Measurements from ENCODE around the gene NFS1.

NFS1 gene

DNA sequence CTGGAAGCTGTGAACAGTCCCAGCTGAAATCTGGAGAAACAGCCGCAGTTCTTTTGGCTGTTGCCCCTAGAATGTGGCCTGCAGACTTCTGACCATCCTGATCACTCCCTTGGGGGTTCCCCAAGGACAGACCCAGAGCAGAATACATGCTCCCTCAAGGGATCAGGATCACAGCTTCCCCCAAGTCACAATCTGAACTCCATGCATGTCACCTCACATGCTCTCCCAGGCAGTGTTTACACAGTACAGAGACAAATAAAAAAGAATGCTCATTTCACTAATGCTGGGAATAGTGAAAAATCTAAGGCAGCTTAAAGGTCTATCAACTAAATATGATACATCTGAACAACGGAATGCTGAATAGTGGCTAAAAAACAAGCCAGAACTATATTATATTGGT, 63.1 kb downstream of the NFS1 start:
- no peak for DNase-seq

DNA sequence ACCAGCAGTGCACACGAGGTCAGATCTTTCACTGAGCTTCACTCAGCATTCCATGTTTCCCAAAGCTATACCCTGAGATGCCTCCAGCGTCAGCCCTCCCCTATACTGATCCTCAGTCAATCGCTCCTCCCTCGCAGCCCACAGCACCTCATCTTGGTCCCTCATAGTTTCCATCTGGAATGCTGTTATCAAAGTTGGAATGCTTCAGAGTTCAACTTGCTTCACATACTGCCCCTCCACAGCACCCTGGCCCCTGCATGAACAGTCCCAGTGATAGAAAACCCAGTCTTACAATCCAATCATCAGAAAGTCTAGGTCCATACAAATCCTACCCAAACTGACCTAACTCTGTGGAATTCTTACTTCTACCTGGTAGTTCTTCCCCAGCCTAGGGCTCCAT, 63.5 kb downstream of the NFS1 start:
- DNase-seq: no peak

DNA sequence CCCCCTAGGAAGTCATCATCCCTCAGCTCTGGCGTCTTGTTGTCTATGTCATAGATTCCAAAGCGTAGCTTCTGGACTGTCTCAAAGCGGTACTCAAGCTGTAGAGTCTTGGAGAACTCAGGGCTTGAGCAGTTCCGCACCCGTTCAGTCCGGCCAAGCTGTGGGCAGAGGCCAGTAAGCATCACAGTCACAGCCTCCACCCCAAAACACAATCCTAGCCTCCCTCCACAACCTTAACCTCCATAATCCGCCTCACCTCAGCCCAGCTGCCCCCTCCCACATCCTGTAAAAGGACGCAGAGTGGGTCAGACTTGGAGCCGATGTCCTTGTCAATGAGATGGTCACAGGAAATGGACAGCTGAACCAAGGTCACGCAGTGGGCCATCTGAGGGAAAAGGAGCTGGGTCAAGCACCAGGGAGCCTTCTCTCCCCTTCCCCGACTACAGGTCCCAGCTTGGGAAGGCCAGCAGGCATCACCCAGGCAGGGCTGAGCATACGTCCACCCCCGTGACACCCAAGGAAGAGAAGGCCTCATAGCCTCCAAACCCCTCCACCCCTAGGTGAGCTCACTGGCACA, 66.5 kb downstream of the NFS1 start:
- no peak for DNase-seq

DNA sequence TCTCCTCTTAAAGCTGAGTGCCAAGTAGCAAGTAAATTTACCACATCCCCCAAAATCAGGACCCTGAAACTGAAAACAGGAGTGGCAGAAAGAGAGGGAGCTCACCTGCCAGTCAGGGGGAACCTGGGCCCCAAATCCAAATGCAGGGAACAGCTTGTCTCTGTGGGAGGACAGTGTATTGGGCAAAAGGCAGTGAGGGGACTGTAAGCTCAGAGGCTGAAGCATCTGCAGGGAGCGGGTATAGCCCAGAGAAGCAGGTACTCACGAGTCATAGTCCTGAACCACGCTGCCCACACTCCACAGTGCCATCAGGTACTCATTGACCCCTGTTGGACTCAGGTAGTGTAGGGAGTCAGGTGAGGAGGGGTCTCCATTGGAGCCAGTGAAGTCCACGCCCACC, 68.5 kb downstream of the NFS1 start:
- no peak for DNase-seq

DNA sequence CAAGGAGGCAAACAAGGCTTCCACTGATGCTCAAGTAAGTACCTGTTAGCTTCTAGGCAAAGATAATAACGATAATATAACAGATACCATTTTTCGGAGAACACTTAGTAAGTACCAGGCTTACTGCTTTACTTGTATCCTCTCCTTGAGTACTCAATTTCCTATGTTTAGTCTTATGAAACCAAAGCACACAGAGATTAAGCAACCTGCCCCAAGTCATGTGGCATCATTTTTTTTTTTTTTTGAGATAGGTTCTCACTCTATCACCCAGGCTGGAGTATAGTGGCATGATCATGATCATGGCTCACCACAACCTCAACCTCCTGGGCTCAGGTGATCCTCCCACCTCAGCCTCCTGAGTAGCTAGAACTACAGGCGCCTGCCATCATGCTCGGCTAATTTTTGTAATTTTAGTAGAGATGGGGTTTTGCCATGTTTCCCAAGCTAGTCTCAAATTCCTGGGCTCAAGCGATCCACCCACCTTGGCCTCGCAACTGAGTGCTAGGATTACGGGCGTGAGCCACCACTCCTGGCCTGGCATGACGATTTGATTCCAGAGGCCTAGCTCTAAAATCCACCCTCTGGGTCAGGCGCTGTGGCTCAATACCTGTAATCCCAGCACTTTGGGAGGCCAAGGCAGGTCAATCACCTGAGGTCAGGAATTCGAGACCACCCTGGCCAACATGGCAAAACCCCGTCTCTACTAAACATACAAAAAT, 69.6 kb downstream of the NFS1 start:
- DNase-seq: peak; percentile 60

DNA sequence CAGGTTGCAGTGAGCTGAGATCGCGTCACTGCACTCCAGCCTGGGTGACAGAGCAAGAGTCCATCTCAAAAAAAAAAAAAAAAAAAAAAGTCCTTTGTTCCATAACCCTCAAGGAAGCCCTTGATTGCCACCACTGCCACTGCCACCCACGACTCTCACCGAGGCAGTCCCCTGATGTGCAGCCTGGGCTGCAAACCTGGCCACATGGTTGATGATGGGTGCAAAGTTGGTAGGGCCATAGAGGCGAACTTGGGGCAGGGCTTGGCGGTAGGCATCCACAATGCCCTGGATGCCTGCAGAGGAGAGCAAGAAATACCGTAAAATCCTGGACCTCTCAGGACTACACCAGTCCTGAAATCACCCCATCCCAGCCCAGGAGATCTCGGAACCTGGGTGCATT, 72.0 kb downstream of the NFS1 start:
- DNase-seq: no peak

DNA sequence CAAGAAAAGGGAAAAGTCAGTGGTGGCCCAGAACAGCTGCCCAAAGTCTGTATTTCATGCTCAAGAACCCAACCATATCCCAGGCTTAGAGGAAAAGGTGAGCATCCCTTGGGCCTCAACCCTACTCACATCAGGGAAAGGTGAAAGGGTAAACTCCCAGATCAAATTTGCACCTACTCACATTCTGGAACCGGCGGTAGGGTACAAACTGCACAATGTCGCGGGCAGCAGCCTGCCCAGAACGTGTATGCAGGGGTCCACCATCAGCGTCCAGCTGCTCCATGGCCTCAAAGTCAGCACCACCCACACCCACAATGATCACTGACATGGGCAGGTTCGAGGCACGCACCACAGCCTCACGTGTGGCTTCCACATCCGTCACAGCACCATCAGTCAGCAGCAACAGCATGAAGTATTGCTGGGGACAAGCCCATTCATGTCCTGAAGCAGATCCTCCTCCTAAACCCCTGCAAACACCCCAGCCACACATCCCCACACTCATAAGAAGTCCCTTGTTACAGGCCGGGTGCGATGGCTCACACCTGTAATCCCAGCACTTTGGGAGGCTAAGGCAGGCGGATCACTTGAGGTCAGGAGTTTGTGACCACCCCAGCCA, 72.7 kb downstream of the NFS1 start:
- no peak for DNase-seq

DNA sequence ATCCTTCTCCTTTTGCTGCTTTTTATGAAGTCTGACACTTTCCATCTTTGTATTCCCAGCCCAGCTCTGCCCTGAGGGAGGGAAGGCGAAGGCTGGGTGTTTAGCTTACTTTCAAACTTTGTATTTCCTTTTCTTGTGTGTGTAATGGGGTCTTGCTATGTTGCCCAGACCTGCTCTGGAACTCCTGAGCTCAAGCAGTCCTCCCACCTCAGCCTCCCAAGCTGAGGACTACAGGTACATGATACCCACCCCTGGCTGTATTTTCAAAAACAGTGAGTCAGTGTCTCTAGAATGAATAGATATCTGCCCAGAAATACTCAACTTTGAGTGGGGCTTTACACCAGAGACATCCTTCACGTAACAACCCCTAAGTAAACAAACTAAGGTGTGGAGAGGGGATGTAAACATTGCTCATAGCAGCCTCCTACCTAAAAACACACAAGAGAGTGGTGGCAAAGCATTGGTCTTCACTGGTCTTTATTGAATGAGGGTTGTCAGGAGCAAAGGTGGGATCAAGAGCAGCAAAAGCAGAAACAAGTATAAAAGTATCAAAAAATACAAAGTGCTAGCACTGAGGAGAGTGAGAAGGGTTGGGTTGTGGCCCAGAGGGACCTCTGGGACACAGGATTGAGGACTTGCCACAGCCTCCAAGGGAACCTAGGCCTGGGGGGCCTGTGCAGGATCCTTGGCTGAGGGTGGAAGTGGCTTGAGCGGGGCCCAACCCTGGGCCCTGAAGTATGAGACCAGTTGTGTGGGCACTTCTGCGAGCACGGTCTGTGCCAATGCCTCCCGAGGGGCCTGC, 73.4 kb downstream of the NFS1 start:
- DNase-seq: no peak

DNA sequence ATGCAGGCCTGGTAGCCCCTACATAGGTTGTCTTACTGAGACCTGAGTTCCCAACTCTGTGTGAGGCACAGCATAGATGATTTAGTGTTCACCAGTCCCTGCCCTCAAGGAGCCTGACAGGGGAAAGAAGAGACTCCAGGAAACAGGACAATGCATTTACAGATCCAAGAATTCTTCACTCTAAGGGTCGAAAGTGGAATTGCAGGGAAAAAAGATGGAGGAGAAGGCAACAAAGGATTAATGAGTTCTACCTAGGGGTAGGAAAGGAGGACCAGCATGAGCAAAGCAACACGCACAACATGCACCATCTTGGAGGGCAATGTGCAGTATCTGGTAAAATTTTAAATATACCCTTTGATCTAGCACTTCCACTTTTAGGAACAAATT, 77.6 kb downstream of the NFS1 start:
- DNase-seq: no peak

DNA sequence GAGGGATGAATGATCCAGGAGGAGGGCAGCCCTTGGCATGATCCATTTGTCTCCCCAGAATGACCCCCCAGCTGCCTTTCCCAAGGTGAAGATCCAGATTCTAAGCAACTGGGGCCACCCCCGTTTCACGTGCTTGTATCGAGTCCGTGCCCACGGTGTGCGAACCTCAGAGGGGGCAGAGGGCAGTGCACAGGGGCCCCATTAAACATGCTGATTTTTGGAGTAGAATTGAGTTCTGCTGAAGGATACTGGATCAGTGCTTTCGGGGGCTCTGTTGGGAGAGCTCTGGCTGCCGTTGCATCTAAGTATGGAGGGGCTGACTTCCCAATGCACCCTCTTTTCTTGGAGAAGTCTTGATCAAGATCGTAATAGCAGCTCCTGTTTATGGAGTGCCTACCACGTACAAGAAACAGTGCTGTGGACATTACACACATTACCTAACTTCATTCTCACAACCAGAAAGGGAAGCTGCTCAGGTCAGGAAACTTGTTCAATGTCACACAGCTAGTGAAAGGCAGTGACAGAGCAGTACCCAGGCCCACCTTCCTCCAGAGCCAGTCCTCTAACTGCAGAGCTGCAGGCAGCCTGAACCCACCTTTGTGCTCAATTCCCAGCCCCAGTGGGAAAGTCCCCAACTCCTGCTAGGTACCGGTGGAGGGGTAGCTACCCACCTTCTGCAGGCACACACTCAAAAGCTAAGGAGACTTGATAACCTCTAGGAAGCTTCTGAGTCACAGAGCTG, 78.2 kb downstream of the NFS1 start:
- no peak for DNase-seq

DNA sequence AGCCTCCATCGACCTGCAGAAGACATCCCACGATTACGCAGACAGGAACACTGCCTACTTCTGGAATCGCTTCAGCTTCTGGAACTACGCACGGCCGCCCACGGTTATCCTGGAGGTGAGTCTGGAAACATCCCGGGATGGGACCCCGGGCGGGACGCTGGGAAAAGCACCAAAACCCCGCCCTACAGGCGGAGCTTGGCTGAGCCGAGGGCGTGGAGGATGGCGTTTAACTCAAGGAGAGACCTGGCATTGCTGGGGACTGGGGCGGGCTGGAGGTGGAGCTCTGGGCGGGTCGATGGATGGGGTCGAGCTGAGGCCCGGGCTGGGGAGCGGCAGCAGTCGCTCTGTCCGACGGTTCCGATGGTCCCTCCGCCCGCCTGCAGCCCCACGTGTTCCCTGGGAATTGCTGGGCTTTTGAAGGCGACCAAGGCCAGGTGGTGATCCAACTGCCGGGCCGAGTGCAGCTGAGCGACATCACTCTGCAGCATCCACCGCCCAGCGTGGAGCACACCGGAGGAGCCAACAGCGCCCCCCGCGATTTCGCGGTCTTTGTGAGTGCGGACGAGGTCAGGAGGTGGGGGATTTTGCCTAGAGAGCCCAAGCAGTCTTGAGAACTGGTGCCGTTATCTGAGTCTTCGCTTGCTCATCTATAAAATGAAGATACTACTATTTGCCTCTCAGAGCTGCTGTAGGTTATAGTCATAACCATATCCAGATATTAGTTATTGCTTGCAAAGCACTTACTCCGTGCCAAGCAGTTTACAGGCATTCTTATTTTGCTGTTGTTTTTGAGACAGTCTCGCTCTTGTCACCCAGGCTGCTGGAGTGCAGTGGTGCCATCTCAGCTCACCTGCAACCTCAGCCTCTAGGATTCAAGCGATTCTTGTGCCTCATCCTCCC, 79.7 kb downstream of the NFS1 start:
- peak; percentile 90 for DNase-seq

DNA sequence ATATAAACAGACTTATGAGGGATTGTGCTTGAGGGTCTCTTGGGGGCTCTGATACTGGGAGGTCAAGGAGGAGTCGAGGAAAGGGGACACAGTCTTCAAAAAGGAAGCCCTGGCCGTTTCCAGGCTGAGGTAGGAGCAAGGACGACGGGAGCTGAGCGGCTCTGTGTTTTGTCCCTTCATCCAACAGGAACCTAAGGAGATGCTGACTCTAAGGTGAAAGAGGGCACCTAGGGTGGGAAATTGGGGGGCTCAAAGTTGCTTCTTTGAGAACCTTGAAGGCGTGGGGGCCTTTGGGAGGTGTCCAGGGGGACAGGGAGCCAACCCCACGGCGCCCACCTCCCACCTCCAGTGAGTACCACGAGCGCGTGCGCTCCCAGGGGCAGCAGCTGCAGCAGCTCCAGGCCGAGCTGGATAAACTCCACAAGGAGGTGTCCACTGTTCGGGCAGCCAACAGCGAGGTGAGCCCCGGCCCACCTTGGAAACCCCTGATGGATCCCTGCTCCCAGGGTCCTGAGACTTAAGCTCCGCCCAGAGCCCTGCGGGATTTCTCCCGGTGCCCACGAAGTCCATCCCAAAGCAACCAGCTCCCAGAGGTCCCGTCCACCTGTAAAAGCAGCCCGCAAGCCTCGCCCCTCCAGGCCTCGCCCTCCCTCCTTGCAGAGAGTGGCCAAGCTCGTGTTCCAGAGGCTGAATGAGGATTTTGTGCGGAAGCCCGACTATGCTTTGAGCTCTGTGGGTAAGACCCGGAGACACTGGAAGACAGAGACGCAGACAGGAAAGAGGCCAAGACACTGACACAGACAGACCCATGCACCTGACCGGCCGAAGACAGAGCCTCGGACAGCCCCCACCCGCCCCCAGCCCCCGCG, 80.7 kb downstream of the NFS1 start:
- peak; percentile 51 for DNase-seq
